Measurements from ENCODE around the gene BMAL2. TPM values are rescaled to one million over a fixed set of nuclear protein-coding genes. Genes with fewer than 3 reads are reported as not detected.

BMAL2 gene
- total and polyA plus RNA-seq, 3 experiments from 2014 or later, result 0.10 to 22.4 (median 21.6) TPM

GRCh38 chr12:27293463-27293862, 39.2 kb upstream of the BMAL2 start:
- no peaks in the 10 kb centered on the region for H3K9me3 Mint-ChIP-seq
- no peaks in the 10 kb centered on the region for H3K4me1 ChIP-seq (ENCODE audit: insufficient read depth, low read length)
- H3K27ac ChIP-seq (ENCODE audit: low read depth, low read length), result no peak overlapping the region
- H3K36me3 ChIP-seq (ENCODE audit: insufficient read depth, low read length), result no peaks in the 10 kb centered on the region
- CTCF ChIA-PET, result no interaction called here
- peak overlapping the region in 1 of 8 donors; percentile 29 for H3K27ac Mint-ChIP-seq
- H3K27me3 Mint-ChIP-seq, result peaks cover 0 to under 1% of the 10 kb centered on the region in 2 donors
- no peak overlapping the region for H3K4me3 ChIP-seq (ENCODE audit: low read length)
- no peak for DNase-seq
- no peak overlapping the region for H3K4me3 Mint-ChIP-seq
- no peaks in the 10 kb centered on the region for H3K9me3 ChIP-seq (ENCODE audit: low read length)
- H3K36me3 Mint-ChIP-seq, result peaks cover 0 to 13% (median 2%) of the 10 kb centered on the region in 3 donors
- peaks cover 2 to 8% (median 4%) of the 10 kb centered on the region in 3 donors for H3K4me1 Mint-ChIP-seq
- H3K27me3 ChIP-seq (ENCODE audit: insufficient read depth, low read length, poor library complexity, severe bottlenecking), result no peaks in the 10 kb centered on the region
- POLR2A ChIA-PET, result no interaction called here

- H3K4me3 ChIP-seq (ENCODE audit: low read length), result no peak overlapping the region
- H3K27me3 ChIP-seq (ENCODE audit: insufficient read depth, low read length, poor library complexity, severe bottlenecking), result no peaks in the 10 kb centered on the region
- no peaks in the 10 kb centered on the region for H3K4me1 Mint-ChIP-seq
- no peaks in the 10 kb centered on the region for H3K9me3 Mint-ChIP-seq
- H3K27ac Mint-ChIP-seq, result peak overlapping the region in 1 of 8 donors; percentile 38
- H3K9me3 ChIP-seq (ENCODE audit: low read length), result no peaks in the 10 kb centered on the region
- H3K36me3 Mint-ChIP-seq, result peaks cover 0 to 31% (median 11%) of the 10 kb centered on the region in 3 donors
- H3K36me3 ChIP-seq (ENCODE audit: insufficient read depth, low read length), result no peaks in the 10 kb centered on the region
- H3K4me3 Mint-ChIP-seq, result no peak overlapping the region
- H3K27ac ChIP-seq (ENCODE audit: low read depth, low read length), result no peak overlapping the region
- ChIA-PET CTCF (interaction anchor here (1.1 kb wide), 1 partner anchor 10 kb away, joined by 3 read pairs; no protein-coding TSS in a partner anchor), POLR2A (no interaction called here)
- no peaks in the 10 kb centered on the region for H3K4me1 ChIP-seq (ENCODE audit: insufficient read depth, low read length)
- peaks cover 0 to 1% of the 10 kb centered on the region in 2 donors for H3K27me3 Mint-ChIP-seq
- no peak for DNase-seq
Measured at GRCh38 chr12:27296674-27297073, 36.0 kb upstream of the BMAL2 start.

GRCh38 chr12:27297566-27297965, 35.1 kb upstream of the BMAL2 start:
- no peaks in the 10 kb centered on the region for H3K36me3 ChIP-seq (ENCODE audit: insufficient read depth, low read length)
- Mint-ChIP-seq H3K9me3 (no peaks in the 10 kb centered on the region), H3K4me3 (no peak overlapping the region), H3K27ac (peak overlapping the region in 1 of 8 donors; percentile 42), H3K4me1 (no peaks in the 10 kb centered on the region), H3K36me3 (peaks cover 0 to 38% (median 11%) of the 10 kb centered on the region in 3 donors), H3K27me3 (peaks cover 0 to 1% of the 10 kb centered on the region in 2 donors)
- no peaks in the 10 kb centered on the region for H3K27me3 ChIP-seq (ENCODE audit: insufficient read depth, low read length, poor library complexity, severe bottlenecking)
- no peaks in the 10 kb centered on the region for H3K9me3 ChIP-seq (ENCODE audit: low read length)
- CTCF ChIA-PET, result interaction anchor here (1.1 kb wide), 1 partner anchor 9 kb away, joined by 3 read pairs; no protein-coding TSS in a partner anchor
- POLR2A ChIA-PET, result no interaction called here
- H3K4me1 ChIP-seq (ENCODE audit: insufficient read depth, low read length), result no peaks in the 10 kb centered on the region
- DNase-seq, result no peak
- H3K27ac ChIP-seq (ENCODE audit: low read depth, low read length), result no peak overlapping the region
- H3K4me3 ChIP-seq (ENCODE audit: low read length), result no peak overlapping the region

- Histone ChIP-seq H3K4me3 (ENCODE audit: low read length) (no peak overlapping the region), H3K4me1 (ENCODE audit: insufficient read depth, low read length) (no peaks in the 10 kb centered on the region), H3K27me3 (ENCODE audit: insufficient read depth, low read length, poor library complexity, severe bottlenecking) (no peaks in the 10 kb centered on the region), H3K9me3 (ENCODE audit: low read length) (no peaks in the 10 kb centered on the region), H3K27ac (ENCODE audit: low read depth, low read length) (no peak overlapping the region), H3K36me3 (ENCODE audit: insufficient read depth, low read length) (no peaks in the 10 kb centered on the region)
- CTCF ChIA-PET, result no interaction called here
- peaks cover 0 to 46% (median 13%) of the 10 kb centered on the region in 3 donors for H3K36me3 Mint-ChIP-seq
- peak overlapping the region in 2 of 8 donors; percentile 30 to 43 for H3K27ac Mint-ChIP-seq
- DNase-seq, result no peak
- POLR2A ChIA-PET, result no interaction called here
- H3K9me3 Mint-ChIP-seq, result no peaks in the 10 kb centered on the region
- peaks cover 0 to 1% of the 10 kb centered on the region in 2 donors for H3K27me3 Mint-ChIP-seq
- no peaks in the 10 kb centered on the region for H3K4me1 Mint-ChIP-seq
- H3K4me3 Mint-ChIP-seq, result no peak overlapping the region
Measured at GRCh38 chr12:27299102-27299501, 33.5 kb upstream of the BMAL2 start.

- Histone ChIP-seq H3K27ac (ENCODE audit: low read depth, low read length) (no peak overlapping the region), H3K27me3 (ENCODE audit: insufficient read depth, low read length, poor library complexity, severe bottlenecking) (no peaks in the 10 kb centered on the region), H3K9me3 (ENCODE audit: low read length) (no peaks in the 10 kb centered on the region), H3K36me3 (ENCODE audit: insufficient read depth, low read length) (no peaks in the 10 kb centered on the region), H3K4me1 (ENCODE audit: insufficient read depth, low read length) (no peaks in the 10 kb centered on the region), H3K4me3 (ENCODE audit: low read length) (no peak overlapping the region)
- H3K36me3 Mint-ChIP-seq, result peaks cover 0 to 45% (median 13%) of the 10 kb centered on the region in 3 donors
- no peak for DNase-seq
- H3K27me3 Mint-ChIP-seq, result peaks cover 0 to 1% of the 10 kb centered on the region in 2 donors
- peak overlapping the region in 3 of 8 donors; percentile 0 to 68 (median 17) for H3K27ac Mint-ChIP-seq
- H3K9me3 Mint-ChIP-seq, result no peaks in the 10 kb centered on the region
- CTCF ChIA-PET, result no interaction called here
- no peaks in the 10 kb centered on the region for H3K4me1 Mint-ChIP-seq
- POLR2A ChIA-PET, result no interaction called here
- no peak overlapping the region for H3K4me3 Mint-ChIP-seq
Measured at GRCh38 chr12:27300226-27300625, 32.4 kb upstream of the BMAL2 start.

- H3K4me1 Mint-ChIP-seq, result no peaks in the 10 kb centered on the region
- CTCF ChIA-PET, result interaction anchor here (0.6 to 1.2 kb wide), 4 partner anchors 285 to 471 kb away, joined by 3 to 4 read pairs (median 3); partner anchors contain the start of gene TM7SF3
Measured at GRCh38 chr12:27303139-27304111, 29.2 kb upstream of the BMAL2 start.

GRCh38 chr12:27304856-27305255, 27.8 kb upstream of the BMAL2 start:
- no peak for DNase-seq
- Mint-ChIP-seq H3K9me3 (no peaks in the 10 kb centered on the region), H3K36me3 (peaks cover 1 to 40% (median 3%) of the 10 kb centered on the region in 3 donors), H3K4me1 (no peaks in the 10 kb centered on the region), H3K4me3 (no peak overlapping the region), H3K27ac (peak overlapping the region in 2 of 8 donors; percentile 21 to 51), H3K27me3 (no peaks in the 10 kb centered on the region)
- POLR2A ChIA-PET, result no interaction called here
- H3K9me3 ChIP-seq (ENCODE audit: low read length), result no peaks in the 10 kb centered on the region
- CTCF ChIA-PET, result interaction anchor here (0.8 to 2.3 kb wide), 8 partner anchors 9 to 429 kb away, joined by 3 to 21 read pairs (median 4); partner anchors contain the start of gene MED21
- peaks cover 9% of the 10 kb centered on the region for H3K36me3 ChIP-seq (ENCODE audit: insufficient read depth, low read length)
- no peaks in the 10 kb centered on the region for H3K27me3 ChIP-seq (ENCODE audit: insufficient read depth, low read length, poor library complexity, severe bottlenecking)
- H3K27ac ChIP-seq (ENCODE audit: low read depth, low read length), result no peak overlapping the region
- no peak overlapping the region for H3K4me3 ChIP-seq (ENCODE audit: low read length)
- no peaks in the 10 kb centered on the region for H3K4me1 ChIP-seq (ENCODE audit: insufficient read depth, low read length)

More at GRCh38 chr12:27303139-27304111, 29.2 kb upstream of the BMAL2 start:
- H3K36me3 ChIP-seq (ENCODE audit: insufficient read depth, low read length), result no peaks in the 10 kb centered on the region
- H3K9me3 Mint-ChIP-seq, result no peaks in the 10 kb centered on the region
- H3K27ac ChIP-seq (ENCODE audit: low read depth, low read length), result no peak overlapping the region
- peaks cover 0 to 41% (median 11%) of the 10 kb centered on the region in 3 donors for H3K36me3 Mint-ChIP-seq
- H3K4me3 ChIP-seq (ENCODE audit: low read length), result no peak overlapping the region
- DNase-seq, result no peak
- H3K9me3 ChIP-seq (ENCODE audit: low read length), result no peaks in the 10 kb centered on the region
- H3K4me1 ChIP-seq (ENCODE audit: insufficient read depth, low read length), result no peaks in the 10 kb centered on the region
- POLR2A ChIA-PET, result no interaction called here
- no peaks in the 10 kb centered on the region for H3K27me3 ChIP-seq (ENCODE audit: insufficient read depth, low read length, poor library complexity, severe bottlenecking)
- peaks cover 0 to 1% of the 10 kb centered on the region in 2 donors for H3K27me3 Mint-ChIP-seq
- H3K27ac Mint-ChIP-seq, result peak overlapping the region in 3 of 8 donors; percentile 28 to 76 (median 29)
- H3K4me3 Mint-ChIP-seq, result no peak overlapping the region
